A673 (cell line): ENCODE results near the gene IL20.

Source experiments
- EZH2 ChIP-seq: fragments of 200-600 bp; sonication (generic); IDR thresholded peaks from 2 replicates; pipeline ENCODE4 v1.6.1; 2017; ENCODE audit warnings: borderline replicate concordance, low read depth, mild to moderate bottlenecking, mixed read lengths, antibody characterized with exemption, low read length; ENCODE audit not compliant: poor library complexity, severe bottlenecking
- TF ChIP-seq, protein P1 (sequence below): fragments of 300-800, 200-600 bp; sonication (generic); conservative IDR thresholded peaks from 2 replicates; pipeline ENCODE4 v1.5.1; 2017; ENCODE audit warnings: low read depth, mild to moderate bottlenecking, antibody characterized with exemption, low read length, moderate library complexity, mixed read lengths

GRCh38 chr1:206826394-206826793 is 39.0 kb upstream of the IL20 start:
- TF ChIP-seq, protein P1, sequence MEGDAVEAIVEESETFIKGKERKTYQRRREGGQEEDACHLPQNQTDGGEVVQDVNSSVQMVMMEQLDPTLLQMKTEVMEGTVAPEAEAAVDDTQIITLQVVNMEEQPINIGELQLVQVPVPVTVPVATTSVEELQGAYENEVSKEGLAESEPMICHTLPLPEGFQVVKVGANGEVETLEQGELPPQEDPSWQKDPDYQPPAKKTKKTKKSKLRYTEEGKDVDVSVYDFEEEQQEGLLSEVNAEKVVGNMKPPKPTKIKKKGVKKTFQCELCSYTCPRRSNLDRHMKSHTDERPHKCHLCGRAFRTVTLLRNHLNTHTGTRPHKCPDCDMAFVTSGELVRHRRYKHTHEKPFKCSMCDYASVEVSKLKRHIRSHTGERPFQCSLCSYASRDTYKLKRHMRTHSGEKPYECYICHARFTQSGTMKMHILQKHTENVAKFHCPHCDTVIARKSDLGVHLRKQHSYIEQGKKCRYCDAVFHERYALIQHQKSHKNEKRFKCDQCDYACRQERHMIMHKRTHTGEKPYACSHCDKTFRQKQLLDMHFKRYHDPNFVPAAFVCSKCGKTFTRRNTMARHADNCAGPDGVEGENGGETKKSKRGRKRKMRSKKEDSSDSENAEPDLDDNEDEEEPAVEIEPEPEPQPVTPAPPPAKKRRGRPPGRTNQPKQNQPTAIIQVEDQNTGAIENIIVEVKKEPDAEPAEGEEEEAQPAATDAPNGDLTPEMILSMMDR: no peak
- no peak for TF ChIP-seq EZH2
